ENCODE data around the gene DHRS2. TPM values are rescaled to one million over a fixed set of nuclear protein-coding genes. Genes with fewer than 3 reads are reported as not detected.
"Not testable (repeated sequence)": the region's sequence is repeated elsewhere in the genome, so short reads cannot be mapped to it uniquely, and the experiment has no call there.

Gene DHRS2
- total RNA-seq: not detected

GRCh38 chr14:23636317-23637211, at the start of gene DHRS2:
TSS of gene DHRS2 (plus strand) at chr14:23636364. CDS start at chr14:23638865, 2,501 bp downstream.
- no peaks in the 10 kb centered on the region for H3K9me3 ChIP-seq (ENCODE audit: low read depth, low read length)
- peaks cover 6% of the 10 kb centered on the region for H3K4me1 ChIP-seq (ENCODE audit: insufficient read depth, low read length)
- no peak within 1 kb of the TSS for H3K4me3 ChIP-seq (ENCODE audit: low read length)
- no peaks in the 10 kb centered on the region for H3K27me3 ChIP-seq (ENCODE audit: insufficient read depth, low read length)

GRCh38 chr14:23588884-23589598, 47.1 kb upstream of the DHRS2 start:
- H3K9me3 ChIP-seq (ENCODE audit: low read depth, low read length): no peaks in the 10 kb centered on the region
- H3K4me3 ChIP-seq (ENCODE audit: low read length): no peak overlapping the region
- no peaks in the 10 kb centered on the region for H3K27me3 ChIP-seq (ENCODE audit: insufficient read depth, low read length)
- peaks cover 5% of the 10 kb centered on the region for H3K4me1 ChIP-seq (ENCODE audit: insufficient read depth, low read length)

GRCh38 chr14:23589606-23590005, 46.6 kb upstream of the DHRS2 start:
- H3K9me3 ChIP-seq (ENCODE audit: low read depth, low read length): no peaks in the 10 kb centered on the region
- H3K4me1 ChIP-seq (ENCODE audit: insufficient read depth, low read length): peaks cover 5% of the 10 kb centered on the region
- H3K27me3 ChIP-seq (ENCODE audit: insufficient read depth, low read length): no peaks in the 10 kb centered on the region
- no peak overlapping the region for H3K4me3 ChIP-seq (ENCODE audit: low read length)

GRCh38 chr14:23590198-23590597, 46.0 kb upstream of the DHRS2 start:
- no peak overlapping the region for H3K4me3 ChIP-seq (ENCODE audit: low read length)
- no peaks in the 10 kb centered on the region for H3K9me3 ChIP-seq (ENCODE audit: low read depth, low read length)
- H3K27me3 ChIP-seq (ENCODE audit: insufficient read depth, low read length): no peaks in the 10 kb centered on the region
- H3K4me1 ChIP-seq (ENCODE audit: insufficient read depth, low read length): peaks cover 5% of the 10 kb centered on the region

GRCh38 chr14:23594191-23594590, 42.0 kb upstream of the DHRS2 start:
- H3K9me3 ChIP-seq (ENCODE audit: low read depth, low read length); H3K27me3 ChIP-seq (ENCODE audit: insufficient read depth, low read length); H3K4me3 ChIP-seq (ENCODE audit: low read length); H3K4me1 ChIP-seq (ENCODE audit: insufficient read depth, low read length): not testable (repeated sequence)

GRCh38 chr14:23600322-23600707, 35.8 kb upstream of the DHRS2 start:
- H3K27me3 ChIP-seq (ENCODE audit: insufficient read depth, low read length): no peaks in the 10 kb centered on the region
- H3K4me1 ChIP-seq (ENCODE audit: insufficient read depth, low read length): no peaks in the 10 kb centered on the region
- no peak overlapping the region for H3K4me3 ChIP-seq (ENCODE audit: low read length)
- H3K9me3 ChIP-seq (ENCODE audit: low read depth, low read length): no peaks in the 10 kb centered on the region

GRCh38 chr14:23600806-23601205, 35.4 kb upstream of the DHRS2 start:
- H3K9me3 ChIP-seq (ENCODE audit: low read depth, low read length): no peaks in the 10 kb centered on the region
- no peaks in the 10 kb centered on the region for H3K4me1 ChIP-seq (ENCODE audit: insufficient read depth, low read length)
- H3K4me3 ChIP-seq (ENCODE audit: low read length): no peak overlapping the region
- H3K27me3 ChIP-seq (ENCODE audit: insufficient read depth, low read length): no peaks in the 10 kb centered on the region

- H3K27me3 ChIP-seq (ENCODE audit: insufficient read depth, low read length): no peaks in the 10 kb centered on the region
- H3K9me3 ChIP-seq (ENCODE audit: low read depth, low read length): no peaks in the 10 kb centered on the region
- no peaks in the 10 kb centered on the region for H3K4me1 ChIP-seq (ENCODE audit: insufficient read depth, low read length)
- no peak overlapping the region for H3K4me3 ChIP-seq (ENCODE audit: low read length)
Measured at GRCh38 chr14:23601424-23601823, 34.7 kb upstream of the DHRS2 start.

GRCh38 chr14:23601845-23602180, 34.4 kb upstream of the DHRS2 start:
- no peaks in the 10 kb centered on the region for H3K27me3 ChIP-seq (ENCODE audit: insufficient read depth, low read length)
- H3K4me1 ChIP-seq (ENCODE audit: insufficient read depth, low read length): no peaks in the 10 kb centered on the region

GRCh38 chr14:23602181-23603095, 33.7 kb upstream of the DHRS2 start:
- Histone ChIP-seq H3K4me3 (ENCODE audit: low read length) (no peak overlapping the region), H3K9me3 (ENCODE audit: low read depth, low read length) (no peaks in the 10 kb centered on the region)

More at GRCh38 chr14:23601845-23602180, 34.4 kb upstream of the DHRS2 start:
- no peak overlapping the region for H3K4me3 ChIP-seq (ENCODE audit: low read length)
- no peaks in the 10 kb centered on the region for H3K9me3 ChIP-seq (ENCODE audit: low read depth, low read length)

GRCh38 chr14:23603103-23603502, 33.1 kb upstream of the DHRS2 start:
- Histone ChIP-seq H3K4me1 (ENCODE audit: insufficient read depth, low read length) (no peaks in the 10 kb centered on the region), H3K9me3 (ENCODE audit: low read depth, low read length) (no peaks in the 10 kb centered on the region), H3K27me3 (ENCODE audit: insufficient read depth, low read length) (no peaks in the 10 kb centered on the region), H3K4me3 (ENCODE audit: low read length) (no peak overlapping the region)

More at GRCh38 chr14:23602181-23603095, 33.7 kb upstream of the DHRS2 start:
- H3K4me1 ChIP-seq (ENCODE audit: insufficient read depth, low read length): no peaks in the 10 kb centered on the region
- H3K27me3 ChIP-seq (ENCODE audit: insufficient read depth, low read length): no peaks in the 10 kb centered on the region

- Histone ChIP-seq H3K4me1 (ENCODE audit: insufficient read depth, low read length) (no peaks in the 10 kb centered on the region), H3K27me3 (ENCODE audit: insufficient read depth, low read length) (no peaks in the 10 kb centered on the region), H3K4me3 (ENCODE audit: low read length) (no peak overlapping the region), H3K9me3 (ENCODE audit: low read depth, low read length) (no peaks in the 10 kb centered on the region)
Measured at GRCh38 chr14:23604148-23604547, 32.0 kb upstream of the DHRS2 start.

- Histone ChIP-seq H3K9me3 (ENCODE audit: low read depth, low read length) (no peaks in the 10 kb centered on the region), H3K4me1 (ENCODE audit: insufficient read depth, low read length) (peaks cover 3% of the 10 kb centered on the region)
Measured at GRCh38 chr14:23604675-23605170, 31.4 kb upstream of the DHRS2 start.

GRCh38 chr14:23605931-23606585, 30.1 kb upstream of the DHRS2 start:
- H3K4me3 ChIP-seq (ENCODE audit: low read length): no peak overlapping the region
- no peaks in the 10 kb centered on the region for H3K9me3 ChIP-seq (ENCODE audit: low read depth, low read length)
- H3K27me3 ChIP-seq (ENCODE audit: insufficient read depth, low read length): no peaks in the 10 kb centered on the region
- peaks cover 16% of the 10 kb centered on the region for H3K4me1 ChIP-seq (ENCODE audit: insufficient read depth, low read length)

More at GRCh38 chr14:23604675-23605170, 31.4 kb upstream of the DHRS2 start:
- H3K4me3 ChIP-seq (ENCODE audit: low read length): no peak overlapping the region
- H3K27me3 ChIP-seq (ENCODE audit: insufficient read depth, low read length): no peaks in the 10 kb centered on the region
